ENCODE data around the gene OBSCN.

OBSCN gene

GRCh38 chr1:228394571-228395394 lies 186.9 kb downstream of the OBSCN start:
- no peak for DNase-seq

GRCh38 chr1:228396770-228397662 lies 189.2 kb downstream of the OBSCN start:
- no peak for DNase-seq

- DNase-seq = no peak
Observed at GRCh38 chr1:228397966-228398365, 190.1 kb downstream of the OBSCN start.

- no peak for DNase-seq
Observed at GRCh38 chr1:228398741-228399461, 191.1 kb downstream of the OBSCN start.

- no peak for DNase-seq
Observed at GRCh38 chr1:228399531-228400236, 191.8 kb downstream of the OBSCN start.

- DNase-seq = no peak
Observed at GRCh38 chr1:228400237-228400651, 192.4 kb downstream of the OBSCN start.

GRCh38 chr1:228400692-228401454 lies 193.0 kb downstream of the OBSCN start:
- no peak for DNase-seq

GRCh38 chr1:228401782-228402640 lies 194.2 kb downstream of the OBSCN start:
- no peak for DNase-seq

- no peak for DNase-seq
Observed at GRCh38 chr1:228402641-228403025, 194.8 kb downstream of the OBSCN start.

GRCh38 chr1:228403231-228403631 lies 195.4 kb downstream of the OBSCN start:
- DNase-seq = no peak

- no peak for DNase-seq
Observed at GRCh38 chr1:228404107-228404720, 196.4 kb downstream of the OBSCN start.

GRCh38 chr1:228405200-228405978 lies 197.5 kb downstream of the OBSCN start:
- DNase-seq = no peak

GRCh38 chr1:228405979-228406228 lies 198.1 kb downstream of the OBSCN start:
- no peak for DNase-seq

GRCh38 chr1:228407106-228408040 lies 199.5 kb downstream of the OBSCN start:
- DNase-seq = no peak

- DNase-seq = no peak
Observed at GRCh38 chr1:228408041-228408868, 200.4 kb downstream of the OBSCN start.

GRCh38 chr1:228408869-228409805 lies 201.3 kb downstream of the OBSCN start:
- DNase-seq = no peak

GRCh38 chr1:228410015-228410414 lies 202.2 kb downstream of the OBSCN start:
- no peak for DNase-seq
